ENCODE results near the gene MACROD1.

DNA sequence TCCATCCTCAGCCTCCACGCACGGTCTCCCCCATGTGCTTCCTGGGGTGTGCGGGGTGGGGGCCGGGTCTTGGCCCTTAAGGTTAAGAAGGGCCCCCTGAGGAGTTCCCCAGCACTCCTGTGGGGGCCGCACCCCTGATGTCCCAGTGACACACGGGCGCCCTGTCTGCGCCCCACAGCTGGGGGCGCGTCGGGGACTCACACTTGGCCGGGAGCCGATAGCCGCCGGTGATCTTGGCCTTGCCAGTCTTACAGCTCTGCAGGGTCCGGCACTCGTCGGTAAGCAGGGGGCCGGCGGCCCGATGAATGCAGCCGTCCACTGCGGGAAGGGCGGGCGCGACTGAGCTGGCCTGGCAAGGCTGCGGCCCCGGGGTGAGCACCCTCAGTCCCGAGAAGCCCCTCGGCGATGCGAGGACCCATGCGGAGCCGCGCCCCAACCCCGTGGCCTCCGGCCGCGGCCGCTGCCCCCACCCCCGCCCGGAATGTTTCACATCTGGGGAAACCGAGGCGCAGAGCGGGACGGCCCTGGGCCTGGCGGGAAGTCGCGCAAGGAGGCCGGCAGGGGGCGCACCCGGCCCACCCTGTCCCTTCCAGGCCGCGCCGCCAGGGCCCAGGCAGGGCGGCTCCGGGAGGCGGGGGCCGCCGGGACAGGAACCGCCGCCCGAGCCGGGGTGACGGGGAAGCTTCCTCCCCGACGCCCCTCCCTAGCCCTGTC is 165.7 kb downstream of the MACROD1 start:
- TF ChIP-seq POLR2A (IDR thresholded peaks at IDR 0.05; ENCODE audit: insufficient read depth in 1 of 2, low read depth in 2 of 2, low read length in 2 of 2) (no peak), YY1 (IDR thresholded peaks at IDR 0.05; ENCODE audit: insufficient read depth, insufficient replicate concordance, low read depth, low read length) (no peak), POLR2G (IDR thresholded peaks at IDR 0.05; ENCODE audit: low read depth, low read length) (no peak), ZNF670 (CRISPR knock-in tag; IDR thresholded peaks at IDR 0.05; ENCODE audit: borderline replicate concordance) (no peak), SP1 (IDR thresholded peaks at IDR 0.05) (no peak), SP1 (CRISPR knock-in tag; IDR thresholded peaks at IDR 0.05) (no peak), CENPX (CRISPR knock-in tag; IDR thresholded peaks at IDR 0.05) (no peak)
- TF ChIP-seq, protein P1, sequence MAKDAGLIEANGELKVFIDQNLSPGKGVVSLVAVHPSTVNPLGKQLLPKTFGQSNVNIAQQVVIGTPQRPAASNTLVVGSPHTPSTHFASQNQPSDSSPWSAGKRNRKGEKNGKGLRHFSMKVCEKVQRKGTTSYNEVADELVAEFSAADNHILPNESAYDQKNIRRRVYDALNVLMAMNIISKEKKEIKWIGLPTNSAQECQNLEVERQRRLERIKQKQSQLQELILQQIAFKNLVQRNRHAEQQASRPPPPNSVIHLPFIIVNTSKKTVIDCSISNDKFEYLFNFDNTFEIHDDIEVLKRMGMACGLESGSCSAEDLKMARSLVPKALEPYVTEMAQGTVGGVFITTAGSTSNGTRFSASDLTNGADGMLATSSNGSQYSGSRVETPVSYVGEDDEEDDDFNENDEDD (CRISPR knock-in tag; IDR thresholded peaks at IDR 0.05; ENCODE audit: borderline replicate concordance) = no peak
- TF ChIP-seq, protein P2, sequence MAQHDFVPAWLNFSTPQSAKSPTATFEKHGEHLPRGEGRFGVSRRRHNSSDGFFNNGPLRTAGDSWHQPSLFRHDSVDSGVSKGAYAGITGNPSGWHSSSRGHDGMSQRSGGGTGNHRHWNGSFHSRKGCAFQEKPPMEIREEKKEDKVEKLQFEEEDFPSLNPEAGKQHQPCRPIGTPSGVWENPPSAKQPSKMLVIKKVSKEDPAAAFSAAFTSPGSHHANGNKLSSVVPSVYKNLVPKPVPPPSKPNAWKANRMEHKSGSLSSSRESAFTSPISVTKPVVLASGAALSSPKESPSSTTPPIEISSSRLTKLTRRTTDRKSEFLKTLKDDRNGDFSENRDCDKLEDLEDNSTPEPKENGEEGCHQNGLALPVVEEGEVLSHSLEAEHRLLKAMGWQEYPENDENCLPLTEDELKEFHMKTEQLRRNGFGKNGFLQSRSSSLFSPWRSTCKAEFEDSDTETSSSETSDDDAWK (CRISPR knock-in tag; IDR thresholded peaks at IDR 0.05) = no peak
- TF ChIP-seq, protein P3, sequence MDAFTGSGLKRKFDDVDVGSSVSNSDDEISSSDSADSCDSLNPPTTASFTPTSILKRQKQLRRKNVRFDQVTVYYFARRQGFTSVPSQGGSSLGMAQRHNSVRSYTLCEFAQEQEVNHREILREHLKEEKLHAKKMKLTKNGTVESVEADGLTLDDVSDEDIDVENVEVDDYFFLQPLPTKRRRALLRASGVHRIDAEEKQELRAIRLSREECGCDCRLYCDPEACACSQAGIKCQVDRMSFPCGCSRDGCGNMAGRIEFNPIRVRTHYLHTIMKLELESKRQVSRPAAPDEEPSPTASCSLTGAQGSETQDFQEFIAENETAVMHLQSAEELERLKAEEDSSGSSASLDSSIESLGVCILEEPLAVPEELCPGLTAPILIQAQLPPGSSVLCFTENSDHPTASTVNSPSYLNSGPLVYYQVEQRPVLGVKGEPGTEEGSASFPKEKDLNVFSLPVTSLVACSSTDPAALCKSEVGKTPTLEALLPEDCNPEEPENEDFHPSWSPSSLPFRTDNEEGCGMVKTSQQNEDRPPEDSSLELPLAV (CRISPR knock-in tag; conservative IDR thresholded peaks at IDR 0.05; ENCODE audit: low read depth) = no peak
- TF ChIP-seq, protein P4, sequence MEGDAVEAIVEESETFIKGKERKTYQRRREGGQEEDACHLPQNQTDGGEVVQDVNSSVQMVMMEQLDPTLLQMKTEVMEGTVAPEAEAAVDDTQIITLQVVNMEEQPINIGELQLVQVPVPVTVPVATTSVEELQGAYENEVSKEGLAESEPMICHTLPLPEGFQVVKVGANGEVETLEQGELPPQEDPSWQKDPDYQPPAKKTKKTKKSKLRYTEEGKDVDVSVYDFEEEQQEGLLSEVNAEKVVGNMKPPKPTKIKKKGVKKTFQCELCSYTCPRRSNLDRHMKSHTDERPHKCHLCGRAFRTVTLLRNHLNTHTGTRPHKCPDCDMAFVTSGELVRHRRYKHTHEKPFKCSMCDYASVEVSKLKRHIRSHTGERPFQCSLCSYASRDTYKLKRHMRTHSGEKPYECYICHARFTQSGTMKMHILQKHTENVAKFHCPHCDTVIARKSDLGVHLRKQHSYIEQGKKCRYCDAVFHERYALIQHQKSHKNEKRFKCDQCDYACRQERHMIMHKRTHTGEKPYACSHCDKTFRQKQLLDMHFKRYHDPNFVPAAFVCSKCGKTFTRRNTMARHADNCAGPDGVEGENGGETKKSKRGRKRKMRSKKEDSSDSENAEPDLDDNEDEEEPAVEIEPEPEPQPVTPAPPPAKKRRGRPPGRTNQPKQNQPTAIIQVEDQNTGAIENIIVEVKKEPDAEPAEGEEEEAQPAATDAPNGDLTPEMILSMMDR (CRISPR knock-in tag; IDR thresholded peaks at IDR 0.05) = no peak

Data from HepG2 (cell line).